ENCODE data around the gene ENDOV. TPM values are rescaled to one million over a fixed set of nuclear protein-coding genes. Genes with fewer than 3 reads are reported as not detected.

The ENDOV gene
- total RNA-seq, 1 donor, result 17.8 TPM

GRCh38 chr17:80482058-80482318 lies 67.0 kb downstream of the ENDOV start:
- no peak for DNase-seq (ENCODE audit: low read depth)
- H3K4me3 ChIP-seq (ENCODE audit: low read depth, low read length), result no peak overlapping the region
- TF ChIP-seq CTCF (IDR thresholded peaks at IDR 0.05; ENCODE audit: insufficient read depth, low read length), result no peak

GRCh38 chr17:80482555-80483308 lies 67.8 kb downstream of the ENDOV start:
- TF ChIP-seq CTCF (IDR thresholded peaks at IDR 0.05; ENCODE audit: insufficient read depth, low read length), result no peak
- no peak overlapping the region for H3K4me3 ChIP-seq (ENCODE audit: low read depth, low read length)
- DNase-seq (ENCODE audit: low read depth), result no peak

- no peak for DNase-seq (ENCODE audit: low read depth)
Observed at GRCh38 chr17:80485846-80486245, 70.9 kb downstream of the ENDOV start.

GRCh38 chr17:80486692-80487091 lies 71.7 kb downstream of the ENDOV start:
- no peak overlapping the region for H3K4me3 ChIP-seq (ENCODE audit: low read depth, low read length)

More at GRCh38 chr17:80485846-80486245, 70.9 kb downstream of the ENDOV start:
- H3K4me3 ChIP-seq (ENCODE audit: low read depth, low read length), result no peak overlapping the region
- no peak for TF ChIP-seq CTCF (IDR thresholded peaks at IDR 0.05; ENCODE audit: insufficient read depth, low read length)

GRCh38 chr17:80487511-80487910 lies 72.5 kb downstream of the ENDOV start:
- no peak overlapping the region for H3K4me3 ChIP-seq (ENCODE audit: low read depth, low read length)
- no peak for TF ChIP-seq CTCF (IDR thresholded peaks at IDR 0.05; ENCODE audit: insufficient read depth, low read length)
- DNase-seq (ENCODE audit: low read depth), result no peak

More at GRCh38 chr17:80486692-80487091, 71.7 kb downstream of the ENDOV start:
- no peak for TF ChIP-seq CTCF (IDR thresholded peaks at IDR 0.05; ENCODE audit: insufficient read depth, low read length)
- no peak for DNase-seq (ENCODE audit: low read depth)

Small RNA genes lying within 50 kb of the gene (small RNA-seq; reads per million reads assigned to genes)
- gene MIR4730, result not detected

Other genes starting within 250 kb of the ENDOV start
- 0.09 TPM in 1 of 2 replicates, not detected in the other for gene CARD14, start 245.1 kb upstream of the ENDOV start, total RNA-seq (ENCODE audit: low replicate concordance)
- 17.6 and 80.9 TPM in 2 replicates for gene SGSH, start 194.8 kb upstream of the ENDOV start, total RNA-seq (ENCODE audit: low replicate concordance)
- gene SLC26A11, start 194.7 kb upstream of the ENDOV start, total RNA-seq (ENCODE audit: low replicate concordance), result 8.5 and 12.2 TPM in 2 replicates
- 88.7 and 143 TPM in 2 replicates for gene RNF213, start 154.3 kb upstream of the ENDOV start, total RNA-seq (ENCODE audit: low replicate concordance)
- 0.57 and 191 TPM in 2 replicates for gene NPTX1, start 61.4 kb downstream of the ENDOV start, total RNA-seq (ENCODE audit: low replicate concordance)
- 30.0 and 36.2 TPM in 2 replicates for gene RPTOR, start 129.7 kb downstream of the ENDOV start, total RNA-seq (ENCODE audit: low replicate concordance)